ENCODE results near the gene BCAS4. TPM values are rescaled to one million over a fixed set of nuclear protein-coding genes. Genes with fewer than 3 reads are reported as not detected.
A peak's percentile ranks its signal among the peaks of the same experiment; 100 is the strongest.

Gene BCAS4, protein sequence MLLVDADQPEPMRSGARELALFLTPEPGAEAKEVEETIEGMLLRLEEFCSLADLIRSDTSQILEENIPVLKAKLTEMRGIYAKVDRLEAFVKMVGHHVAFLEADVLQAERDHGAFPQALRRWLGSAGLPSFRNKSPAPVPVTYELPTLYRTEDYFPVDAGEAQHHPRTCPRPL
- 12.2 TPM for total RNA-seq

DNA sequence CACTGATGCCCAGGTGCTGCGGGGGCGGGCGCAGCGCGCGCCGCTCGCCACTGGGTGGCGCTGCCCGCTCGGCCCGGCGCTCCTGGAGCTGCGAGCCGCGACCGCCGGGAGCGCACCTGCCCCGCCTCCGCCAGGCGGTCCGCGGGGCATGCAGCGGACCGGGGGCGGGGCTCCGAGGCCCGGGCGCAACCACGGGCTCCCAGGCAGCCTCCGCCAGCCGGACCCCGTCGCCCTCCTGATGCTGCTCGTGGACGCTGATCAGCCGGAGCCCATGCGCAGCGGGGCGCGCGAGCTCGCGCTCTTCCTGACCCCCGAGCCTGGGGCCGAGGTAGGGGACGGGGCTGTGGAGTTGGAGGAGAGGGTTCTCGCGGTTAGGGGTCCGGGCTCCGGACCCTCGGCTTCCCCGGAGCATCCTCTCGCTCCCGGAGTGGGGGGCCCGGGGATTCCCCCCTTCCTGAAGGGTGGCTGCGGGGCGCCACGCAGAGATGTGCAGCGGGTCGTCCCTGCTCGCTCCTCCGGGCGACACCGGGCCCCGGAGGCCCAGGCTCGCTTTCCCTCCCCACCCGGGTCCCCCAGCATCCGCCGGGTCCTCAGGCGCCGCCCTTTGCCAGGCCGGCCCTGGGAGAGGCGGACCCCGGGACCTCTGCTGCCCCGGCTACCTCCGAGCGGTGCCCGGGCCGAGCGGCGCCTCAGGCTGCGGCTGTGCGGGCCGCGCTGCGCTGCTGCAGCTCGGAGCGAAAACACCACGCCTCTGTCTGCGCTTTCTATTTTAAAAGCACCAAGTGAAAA is at the start of gene BCAS4:
BCAS4 (plus strand) TSS at position 216 of the 789 bp plus-strand sequence; CDS start at position 239, 23 bp downstream.
- peak; percentile 77 for DNase-seq (ENCODE audit: low spot score)

DNA sequence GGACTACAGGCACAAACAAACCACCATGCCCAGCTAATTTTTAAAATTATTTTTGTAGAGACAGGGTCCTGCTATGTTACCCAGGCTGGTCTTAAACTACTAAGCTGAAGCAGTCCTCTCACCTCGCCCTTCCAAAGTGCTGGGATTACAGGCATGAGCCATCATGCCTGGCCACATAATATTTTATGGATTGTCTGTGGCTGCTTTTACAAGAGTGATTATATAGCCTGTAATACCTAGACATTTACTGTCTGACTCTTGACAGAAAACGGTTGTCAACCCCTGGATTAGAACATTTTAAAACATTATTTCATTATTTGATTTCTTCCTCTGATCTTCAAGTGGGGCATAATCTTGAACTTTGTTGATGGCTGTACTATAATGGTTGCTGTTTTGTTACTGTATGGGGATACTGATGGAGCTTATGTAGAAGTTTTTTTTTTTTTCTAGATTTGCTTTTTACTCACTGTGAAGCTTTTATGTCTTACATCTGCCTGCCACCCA is 49.2 kb upstream of the BCAS4 start:
- DNase-seq (ENCODE audit: low spot score) = no peak

DNA sequence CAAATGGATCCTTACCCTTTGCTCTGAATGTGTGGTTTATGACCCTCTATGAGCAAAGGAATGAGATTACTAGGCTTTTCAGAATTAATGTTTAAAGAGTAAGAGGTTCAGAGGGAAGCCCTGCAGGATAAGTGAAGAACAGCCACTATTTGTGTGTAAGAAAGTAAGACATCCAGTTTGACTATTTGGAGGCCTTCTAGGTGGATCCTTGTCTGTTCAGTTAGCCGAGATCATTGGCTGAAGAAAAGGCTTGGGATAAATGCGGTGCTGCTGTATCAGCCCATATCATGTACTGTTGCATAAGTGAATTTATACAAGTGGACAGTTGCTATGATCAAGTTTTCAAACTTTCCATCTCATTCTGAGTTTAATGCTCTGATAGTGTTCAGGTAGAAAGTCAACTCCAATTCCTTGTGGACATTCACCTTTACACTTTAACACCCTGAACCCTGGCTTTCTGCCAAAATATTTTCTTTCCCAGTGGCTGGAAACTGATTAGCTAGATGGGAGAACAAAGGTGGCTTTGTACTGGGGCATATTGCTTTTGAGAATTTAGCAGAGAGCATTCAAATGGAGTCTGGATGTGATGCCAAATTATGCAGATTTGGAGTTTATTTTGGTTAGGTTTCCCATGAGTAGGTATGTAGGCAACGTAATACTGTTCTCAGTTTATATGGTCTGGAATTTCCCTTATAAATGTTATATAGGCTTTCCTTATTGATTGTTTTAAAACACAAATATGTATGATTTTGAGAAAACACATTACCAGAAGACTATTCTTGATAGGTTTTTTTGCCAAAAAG is 48.5 kb upstream of the BCAS4 start:
- DNase-seq (ENCODE audit: low spot score) = peak; percentile 24

DNA sequence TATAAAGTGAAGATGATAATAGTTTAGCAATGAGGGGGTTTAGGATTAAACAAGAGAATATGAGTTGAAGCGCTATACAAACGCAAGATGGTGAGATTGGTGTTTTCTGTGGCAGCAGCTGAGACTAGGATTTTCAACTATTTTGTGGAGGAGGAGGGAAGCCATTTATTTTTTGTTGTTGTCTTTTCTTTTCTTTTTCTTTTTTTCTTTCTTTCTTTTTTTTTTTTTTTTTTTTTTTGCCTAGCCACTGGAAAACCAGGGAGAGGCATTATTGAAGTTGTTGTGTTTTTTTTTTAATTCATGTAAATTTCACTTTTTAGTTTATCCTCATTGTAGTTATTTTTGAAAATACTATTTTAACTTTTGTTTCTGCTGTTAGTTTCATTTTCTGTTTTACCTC is 47.6 kb upstream of the BCAS4 start:
- no peak for DNase-seq (ENCODE audit: low spot score)

DNA sequence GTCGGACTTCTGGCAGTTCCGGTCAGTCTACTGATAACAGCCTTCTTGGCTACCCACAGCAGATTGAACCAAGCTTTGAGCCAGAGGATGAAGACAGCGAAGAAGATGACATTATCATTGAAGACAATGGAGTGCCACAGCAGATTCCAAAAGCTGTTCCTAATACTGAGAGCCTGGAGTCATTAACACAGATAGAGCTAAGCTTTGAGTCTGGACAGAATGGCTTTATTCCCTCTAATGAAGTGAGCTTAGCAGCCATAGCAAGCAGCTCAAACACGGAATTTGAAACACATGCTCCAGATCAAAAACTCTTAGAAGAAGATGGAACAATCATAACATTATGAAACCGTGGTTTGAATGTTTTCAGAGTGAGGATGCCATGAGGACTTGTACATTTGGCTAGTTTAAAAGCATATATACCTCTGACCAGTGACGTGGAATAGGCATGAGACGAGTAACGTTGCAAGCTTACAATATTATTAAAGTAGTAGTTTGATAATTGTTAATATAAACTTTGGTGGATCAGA is 44.7 kb upstream of the BCAS4 start:
- no peak for DNase-seq (ENCODE audit: low spot score)

DNA sequence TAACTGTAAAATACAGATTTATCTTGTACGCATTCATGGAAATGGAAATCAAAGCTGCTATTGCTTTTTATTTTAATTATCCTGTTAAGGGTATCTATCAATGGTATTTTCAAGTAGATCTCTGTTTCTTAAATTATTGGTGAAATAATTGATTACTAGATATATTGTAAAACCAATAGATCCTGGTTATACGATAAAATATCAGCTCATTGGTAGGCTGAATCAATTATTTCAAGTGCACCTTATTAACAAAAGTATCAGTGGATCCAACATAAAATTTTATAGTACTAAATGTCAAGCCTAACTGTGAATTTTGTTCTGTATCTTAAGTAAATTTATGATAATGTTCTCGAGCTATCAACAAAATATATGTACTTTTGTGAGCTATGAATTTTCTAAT is 41.7 kb upstream of the BCAS4 start:
- no peak for DNase-seq (ENCODE audit: low spot score)

DNA sequence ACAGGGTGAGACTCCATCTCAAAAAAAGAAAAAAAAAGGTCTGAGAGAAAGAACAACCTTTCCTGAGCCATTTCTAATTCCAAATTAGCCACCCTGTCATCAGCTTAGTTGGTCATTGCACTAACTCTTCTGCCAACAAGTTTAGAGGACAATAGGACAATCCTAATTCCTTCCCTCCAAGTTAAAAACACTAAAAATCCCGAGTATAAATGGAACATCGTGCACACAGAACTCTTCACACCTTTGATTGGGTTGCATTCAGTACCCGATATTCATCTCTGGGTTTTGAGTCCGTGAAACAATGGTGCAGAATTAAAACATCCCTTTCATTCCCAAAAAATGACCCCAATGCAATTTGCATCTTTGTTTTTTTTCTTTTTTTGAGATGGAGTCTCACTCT is 40.4 kb upstream of the BCAS4 start:
- DNase-seq (ENCODE audit: low spot score) = no peak

DNA sequence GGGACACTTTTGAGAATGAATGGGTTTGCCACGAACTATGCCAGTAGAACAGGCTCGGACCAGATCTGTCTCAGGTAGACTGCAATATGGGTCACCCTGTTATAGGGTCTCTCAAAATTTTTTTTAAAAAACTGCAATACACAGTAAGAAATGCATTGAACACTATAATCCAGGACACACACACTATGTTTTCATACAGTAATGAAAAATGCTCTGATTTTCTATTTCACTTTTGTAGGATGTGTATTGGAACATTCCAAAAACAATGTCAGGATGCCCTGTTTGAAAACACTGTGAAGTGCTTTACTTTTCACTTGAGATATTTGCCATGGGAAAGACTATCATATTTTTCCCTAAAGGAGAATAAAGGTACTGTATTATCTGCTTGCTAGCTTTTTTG is 38.4 kb upstream of the BCAS4 start:
- DNase-seq (ENCODE audit: low spot score) = no peak

DNA sequence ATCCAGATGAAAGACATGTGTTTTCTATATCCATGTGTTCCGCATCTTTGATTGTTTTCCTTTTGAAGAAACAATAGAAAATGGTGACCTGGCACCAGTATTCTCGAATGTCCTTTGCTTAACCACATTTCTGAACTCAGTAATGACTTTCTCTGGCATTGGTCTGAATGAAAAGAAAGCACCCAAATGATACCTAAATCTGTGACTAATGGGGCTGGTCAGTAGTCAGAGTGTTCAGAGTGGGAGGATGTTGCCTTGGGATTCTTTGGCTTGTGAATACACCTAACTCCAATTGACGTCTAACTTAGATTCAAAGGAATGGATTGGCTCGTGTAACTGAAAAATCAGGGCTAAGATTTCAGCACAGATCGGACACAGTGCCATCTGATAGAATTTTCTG is 36.4 kb upstream of the BCAS4 start:
- DNase-seq (ENCODE audit: low spot score) = no peak

DNA sequence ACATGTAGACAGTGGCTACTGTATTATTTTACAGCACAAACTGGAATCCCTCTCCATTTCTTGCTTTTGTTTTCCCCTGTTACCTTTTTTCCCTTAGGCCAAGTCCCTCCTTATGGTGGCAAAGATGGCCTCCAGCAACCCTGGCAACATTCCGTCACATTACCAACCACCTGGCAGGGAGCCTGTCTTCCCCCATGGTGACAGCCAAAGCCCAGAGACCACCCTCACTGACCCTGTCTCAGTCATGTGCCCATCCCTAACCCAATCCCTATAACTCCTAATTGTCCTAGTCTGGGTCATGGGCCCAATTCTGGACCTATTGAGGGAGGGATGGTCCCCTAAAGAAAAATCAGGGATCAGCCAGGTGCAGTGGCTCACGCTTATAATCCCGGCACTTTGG is 35.9 kb upstream of the BCAS4 start:
- DNase-seq (ENCODE audit: low spot score) = peak; percentile 36

DNA sequence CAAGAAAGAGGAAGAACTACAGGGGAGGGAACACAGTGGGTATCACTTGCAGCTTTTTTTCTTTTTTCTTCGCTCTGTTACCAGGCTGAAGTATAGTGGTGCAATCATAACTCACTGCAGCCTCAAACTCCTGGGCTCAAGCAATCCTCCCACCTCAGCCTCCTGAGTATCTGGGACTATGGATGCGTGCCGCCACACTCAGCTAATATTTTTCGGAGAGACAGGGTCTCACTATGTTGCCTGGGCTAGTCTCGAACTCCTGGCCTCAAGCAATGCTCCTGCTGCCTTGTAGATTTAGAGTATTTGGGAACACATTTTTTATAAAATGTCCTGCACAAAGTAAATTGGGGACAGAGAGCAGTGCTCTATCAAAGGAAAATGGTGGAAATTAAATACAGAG is 35.2 kb upstream of the BCAS4 start:
- DNase-seq (ENCODE audit: low spot score) = peak; percentile 17

DNA sequence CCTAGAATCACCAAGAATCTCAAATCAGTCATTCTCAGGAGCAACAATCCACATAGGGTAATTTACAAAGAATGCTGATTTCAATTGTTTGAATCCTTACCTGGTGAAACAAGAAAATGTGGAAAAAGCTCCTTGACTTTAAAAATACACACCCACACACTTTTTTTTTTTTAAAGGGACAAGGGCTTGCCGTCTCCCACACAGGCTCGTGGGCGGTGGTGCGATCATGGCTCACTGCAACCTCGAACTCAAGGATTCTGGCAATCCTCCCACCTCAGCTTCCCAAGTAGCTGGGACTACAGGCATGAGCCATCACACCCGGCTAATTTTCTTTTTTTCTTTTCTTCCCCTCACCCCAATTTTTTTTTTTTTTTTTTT is 32.8 kb upstream of the BCAS4 start:
- DNase-seq (ENCODE audit: low spot score) = peak; percentile 43

DNA sequence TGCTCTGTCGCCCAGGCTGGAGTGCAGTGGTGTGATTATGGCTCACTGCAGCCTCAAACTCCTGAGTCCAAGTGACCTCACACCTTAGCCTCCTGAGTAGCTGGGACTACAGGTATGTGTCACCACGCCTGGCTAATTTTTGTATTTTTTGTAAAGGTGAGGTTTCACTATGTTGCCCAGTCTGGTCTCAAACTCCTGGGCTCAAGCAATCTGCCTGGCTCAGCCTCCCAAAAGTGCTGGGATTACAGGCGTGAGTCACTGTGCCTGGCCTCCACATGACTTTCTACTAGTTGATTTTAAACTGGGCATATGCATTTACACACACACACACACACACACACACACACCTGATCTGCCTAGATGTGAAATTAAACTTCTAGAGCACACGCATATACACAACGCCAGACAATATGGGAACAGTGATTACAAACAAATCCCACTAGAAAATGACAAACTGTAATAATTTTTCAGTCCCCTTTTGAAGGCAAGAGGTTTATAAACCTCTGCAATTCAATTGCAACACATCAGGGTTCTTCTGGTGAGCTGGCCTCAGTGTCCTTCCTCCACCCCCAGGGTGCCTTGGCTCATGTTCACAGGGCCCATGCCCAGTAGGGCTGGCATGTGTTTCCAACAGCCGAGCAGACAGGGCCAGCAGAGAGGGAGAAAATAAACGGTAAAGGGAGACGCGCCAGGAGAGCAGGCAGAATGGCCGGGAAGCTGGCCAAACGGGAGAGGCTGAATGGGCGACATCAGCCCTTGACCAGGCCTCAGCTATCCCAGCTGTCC is 32.2 kb upstream of the BCAS4 start:
- peak; percentile 72 for DNase-seq (ENCODE audit: low spot score)

DNA sequence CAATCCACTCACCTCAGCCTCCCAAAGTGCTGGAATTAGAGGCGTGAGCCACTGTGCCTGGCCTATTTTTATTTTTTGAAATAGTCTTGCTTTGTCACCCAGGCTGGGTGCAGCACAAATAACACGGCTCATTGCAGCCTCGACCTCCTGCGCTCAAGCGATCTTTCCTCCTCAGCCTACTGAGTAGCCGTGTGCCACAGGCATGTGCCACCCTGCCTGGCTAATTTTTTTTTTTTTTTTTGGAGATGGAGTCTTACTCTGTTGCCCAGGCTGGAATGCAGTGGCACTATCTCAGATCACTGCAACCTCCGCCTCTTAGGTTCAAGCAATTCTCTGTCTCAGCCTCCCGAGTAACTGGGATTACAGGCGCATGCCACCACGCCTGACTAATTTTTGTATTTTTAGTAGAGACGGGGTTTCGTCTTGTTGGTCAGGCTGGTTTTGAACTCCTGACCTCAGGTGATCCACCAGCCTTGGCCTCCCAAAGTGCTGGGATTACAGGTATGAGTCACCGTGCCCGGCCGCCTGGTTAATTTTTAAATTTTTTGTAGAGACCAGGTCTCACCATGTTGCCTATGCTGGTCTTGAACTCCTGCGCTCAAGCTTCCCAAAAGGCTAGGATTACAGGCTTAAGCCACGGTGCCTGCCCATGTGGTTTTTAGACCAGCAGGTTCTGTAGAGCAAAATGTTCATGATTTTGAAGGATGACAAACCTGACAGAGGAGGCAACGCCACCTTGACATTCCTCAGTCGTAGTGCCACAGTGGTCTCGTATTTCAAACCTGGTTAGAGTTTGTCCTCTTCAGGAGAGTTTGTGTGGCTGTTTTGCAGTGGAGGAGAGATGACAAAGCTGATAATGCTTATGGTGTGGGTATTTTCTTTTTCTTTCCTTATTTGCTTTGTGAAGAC is 31.1 kb upstream of the BCAS4 start:
- peak; percentile 42 for DNase-seq (ENCODE audit: low spot score)

DNA sequence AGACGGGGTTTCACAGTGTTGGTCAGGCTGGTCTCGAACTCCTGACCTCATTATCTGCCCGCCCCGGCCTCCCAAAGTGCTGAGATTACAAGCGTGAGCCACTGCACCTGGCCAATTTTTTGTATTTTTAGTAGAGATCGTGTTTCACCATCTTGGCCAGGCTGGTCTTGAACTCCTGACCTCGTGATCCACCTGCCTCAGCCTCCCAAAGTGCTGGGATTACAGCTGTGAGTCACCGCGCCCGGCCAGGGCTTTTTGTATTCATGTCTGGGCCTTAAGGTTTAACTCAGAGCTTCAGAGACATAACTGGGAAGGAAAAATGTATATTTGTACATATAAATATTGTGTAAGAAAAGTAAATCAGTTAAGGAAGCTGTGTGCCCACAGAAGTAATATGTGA is 29.6 kb upstream of the BCAS4 start:
- peak; percentile 30 for DNase-seq (ENCODE audit: low spot score)

DNA sequence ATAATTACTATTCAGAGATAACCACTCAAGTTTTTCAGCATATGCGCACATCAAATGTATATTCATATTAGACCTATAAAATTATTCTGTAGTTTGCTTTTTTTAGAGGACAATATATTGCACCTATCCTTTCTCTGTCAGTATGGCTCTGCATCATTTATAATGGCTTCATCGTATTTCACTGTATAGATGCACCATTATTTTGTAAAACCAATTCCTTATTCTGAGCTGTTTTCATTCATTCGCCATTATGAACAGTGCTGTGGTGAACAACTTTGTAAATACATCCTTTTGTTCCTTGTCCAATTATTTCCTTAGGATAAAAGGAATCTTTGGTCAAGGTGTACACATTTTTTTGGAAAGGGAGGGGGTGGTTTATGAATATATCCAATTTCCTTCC is 29.2 kb upstream of the BCAS4 start:
- no peak for DNase-seq (ENCODE audit: low spot score)

DNA sequence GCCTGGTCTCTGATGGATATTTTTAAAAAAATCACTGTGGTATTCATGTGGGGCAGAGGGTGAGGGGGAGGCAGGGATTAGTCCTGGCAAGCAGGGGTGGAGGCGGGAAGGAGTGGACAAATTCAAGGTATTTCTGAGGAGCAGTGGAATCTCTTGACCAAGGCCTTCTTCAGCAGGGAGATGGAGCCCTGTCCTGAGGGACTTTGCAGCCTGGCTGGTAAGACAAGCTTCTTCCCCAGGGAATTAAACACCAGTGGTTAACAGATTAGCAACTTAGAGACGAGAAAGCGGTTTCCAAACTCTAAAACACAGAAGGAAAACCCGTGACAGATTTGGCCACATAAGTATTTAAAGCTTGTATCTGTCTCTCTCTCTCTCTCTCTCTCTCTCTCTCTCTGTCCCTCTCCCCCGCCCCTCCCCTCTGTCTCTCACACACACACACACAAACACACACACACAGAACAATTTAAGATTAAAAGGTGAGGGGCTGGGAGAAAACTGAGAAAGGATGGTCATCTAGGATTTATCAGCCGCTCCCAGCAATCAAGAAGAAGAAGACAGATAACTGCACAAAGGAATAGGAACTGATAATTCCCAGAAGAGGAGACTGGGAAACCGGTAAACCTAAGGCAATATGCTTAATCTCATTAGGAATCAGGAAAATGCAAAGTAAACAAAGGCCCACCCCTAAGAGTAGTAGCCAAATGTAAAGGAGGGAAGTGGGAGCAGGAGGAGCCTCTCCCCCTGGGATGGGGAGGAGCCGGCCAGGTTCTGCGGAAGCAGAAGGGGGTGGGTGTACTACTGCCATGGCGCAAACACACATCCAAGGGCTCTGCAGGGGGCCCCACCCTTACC is 27.7 kb upstream of the BCAS4 start:
- peak; percentile 33 for DNase-seq (ENCODE audit: low spot score)

DNA sequence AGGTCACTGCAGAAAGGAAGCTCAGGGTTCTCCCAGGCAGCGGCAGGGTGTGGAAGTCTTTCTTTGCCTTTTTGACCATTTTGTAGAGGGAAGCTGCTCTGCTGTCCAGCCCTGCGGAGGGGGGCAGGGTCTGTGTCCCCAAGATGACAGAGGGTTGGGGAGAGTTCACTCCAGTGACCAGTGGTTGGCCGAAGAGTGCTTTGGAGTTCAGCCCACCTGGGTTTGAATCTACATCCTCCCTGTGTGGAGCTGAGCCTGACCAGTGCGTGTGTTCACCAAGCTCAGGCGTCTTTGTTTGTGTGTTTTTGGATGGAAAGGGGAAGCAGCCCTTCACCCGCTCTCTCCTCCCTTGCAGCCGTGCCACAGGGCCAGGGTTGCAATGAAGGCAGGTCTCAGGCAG is 25.9 kb upstream of the BCAS4 start:
- DNase-seq (ENCODE audit: low spot score) = peak; percentile 13

DNA sequence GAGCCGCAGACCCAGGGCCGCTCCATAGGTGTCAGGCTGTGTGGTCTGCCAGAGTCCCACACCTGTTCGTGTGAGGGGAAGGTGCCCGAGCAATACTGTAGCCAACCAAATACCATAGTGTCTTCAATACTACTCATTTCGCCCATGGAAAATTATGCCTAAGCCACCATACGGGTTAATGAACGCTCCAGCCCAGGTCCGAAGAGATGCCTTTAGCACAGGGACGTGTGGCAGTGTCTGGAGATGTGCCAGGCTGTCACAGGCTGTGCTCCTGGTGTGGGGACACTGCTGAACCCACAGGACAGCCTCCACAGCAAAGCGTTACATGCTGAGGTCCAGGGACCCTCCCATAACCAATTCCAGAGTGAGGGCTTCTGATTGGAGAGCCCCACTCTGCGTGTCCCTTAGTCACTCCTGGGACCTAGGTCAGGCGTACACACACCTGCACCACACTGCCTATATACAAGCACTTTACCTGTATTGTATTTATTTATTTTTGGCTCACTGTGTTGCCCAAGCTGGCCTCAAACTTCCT is 25.2 kb upstream of the BCAS4 start:
- peak; percentile 3 for DNase-seq (ENCODE audit: low spot score)
